ENCODE data around the gene FSD2.

DNA sequence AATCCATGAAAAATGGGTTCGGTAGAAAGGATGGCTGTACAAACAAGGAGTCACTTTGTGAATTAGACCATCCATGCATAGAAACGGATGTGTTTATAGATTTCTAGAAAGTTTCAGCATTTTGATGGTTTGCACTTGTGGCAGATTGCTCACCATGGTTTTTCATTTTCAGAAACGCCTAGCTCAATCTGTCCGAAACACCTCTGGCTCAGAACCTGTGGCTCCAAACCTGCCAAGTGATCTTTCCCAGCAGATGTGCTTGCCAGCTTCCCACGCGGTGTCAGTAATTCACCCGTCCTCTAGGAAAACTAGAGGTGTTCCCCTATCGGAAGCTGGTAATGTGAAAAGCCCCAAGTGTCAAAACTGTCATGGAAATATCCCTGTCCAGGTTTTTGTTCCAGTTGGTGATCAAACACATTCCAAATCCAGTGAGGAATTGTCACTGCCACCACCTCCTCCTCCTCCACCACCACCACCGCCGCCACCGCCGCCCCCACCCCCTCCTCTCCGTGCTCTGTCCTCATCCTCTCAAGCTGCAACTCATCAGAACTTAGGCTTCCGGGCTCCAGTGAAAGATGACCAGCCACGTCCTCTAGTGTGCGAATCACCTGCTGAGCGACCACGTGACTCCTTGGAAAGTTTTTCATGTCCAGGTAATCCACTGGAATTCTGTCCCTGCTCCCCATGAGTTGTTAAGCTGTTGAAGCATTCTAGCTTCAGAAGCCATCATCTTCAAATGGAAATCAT is 24.7 kb upstream of the FSD2 start:
- TF ChIP-seq, protein P1, sequence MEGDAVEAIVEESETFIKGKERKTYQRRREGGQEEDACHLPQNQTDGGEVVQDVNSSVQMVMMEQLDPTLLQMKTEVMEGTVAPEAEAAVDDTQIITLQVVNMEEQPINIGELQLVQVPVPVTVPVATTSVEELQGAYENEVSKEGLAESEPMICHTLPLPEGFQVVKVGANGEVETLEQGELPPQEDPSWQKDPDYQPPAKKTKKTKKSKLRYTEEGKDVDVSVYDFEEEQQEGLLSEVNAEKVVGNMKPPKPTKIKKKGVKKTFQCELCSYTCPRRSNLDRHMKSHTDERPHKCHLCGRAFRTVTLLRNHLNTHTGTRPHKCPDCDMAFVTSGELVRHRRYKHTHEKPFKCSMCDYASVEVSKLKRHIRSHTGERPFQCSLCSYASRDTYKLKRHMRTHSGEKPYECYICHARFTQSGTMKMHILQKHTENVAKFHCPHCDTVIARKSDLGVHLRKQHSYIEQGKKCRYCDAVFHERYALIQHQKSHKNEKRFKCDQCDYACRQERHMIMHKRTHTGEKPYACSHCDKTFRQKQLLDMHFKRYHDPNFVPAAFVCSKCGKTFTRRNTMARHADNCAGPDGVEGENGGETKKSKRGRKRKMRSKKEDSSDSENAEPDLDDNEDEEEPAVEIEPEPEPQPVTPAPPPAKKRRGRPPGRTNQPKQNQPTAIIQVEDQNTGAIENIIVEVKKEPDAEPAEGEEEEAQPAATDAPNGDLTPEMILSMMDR (IDR thresholded peaks at IDR 0.05): no peak
- TF ChIP-seq EZH2 (IDR thresholded peaks at IDR 0.05): no peak
- TF ChIP-seq EZH2phosphoT487 (IDR thresholded peaks at IDR 0.05): no peak
